IMR-90 (cell line): ENCODE measurements around the gene ZNF423. TPM values are rescaled to one million over a fixed set of nuclear protein-coding genes. Genes with fewer than 3 reads are reported as not detected.

ENCODE experiments used
- ATAC-seq: fragments of 200-7000 bp; cut with Tn5 transposase; 2 replicates; pipeline ENCODE4 v1.9.1; 2020; ENCODE audit warnings: low read depth, mild to moderate bottlenecking, moderate library complexity
- BruUV-seq: library from RNA; stranded (reverse); fragments of 400-500 nt; replicated peaks from 2 replicates; lab custom pipeline; 2021; lab: Mats Ljungman, UMichigan
- CTCF ChIA-PET: fragments of 300-600 bp; formaldehyde crosslinking; extraction: SDS; loops from one replicate; lab custom pipeline; 2021; ENCODE audit warnings: antibody characterized with exemption; lab: Yijun Ruan, JAX
- POLR2A ChIA-PET: fragments of 300-600 bp; sonication (Branson Sonifier 250); formaldehyde crosslinking; loops from one replicate; lab custom pipeline; 2022; ENCODE audit warnings: antibody characterized with exemption; ENCODE audit not compliant: unreplicated experiment; lab: Charles Lee
- DNase-seq: peaks from one replicate; pipeline ENCODE4 v3.0.0; 2013
- H2AFZ ChIP-seq: replicated peaks from 2 replicates; pipeline ENCODE3; 2013; ENCODE audit warnings: low read length, mild to moderate bottlenecking; ENCODE audit not compliant: poor library complexity
- H2AK5ac ChIP-seq: 2 replicates; pipeline ENCODE4 v1.6.1; 2013; ENCODE audit warnings: low read depth, low read length, inconsistent platforms
- H2AK9ac ChIP-seq: replicated peaks from 2 replicates; pipeline ENCODE3; 2013; ENCODE audit warnings: mild to moderate bottlenecking, low read depth, low read length, moderate library complexity; ENCODE audit not compliant: poor library complexity
- H2BK120ac ChIP-seq: 2 replicates; pipeline ENCODE4 v1.6.1; 2013; ENCODE audit warnings: low read depth, low read length, inconsistent platforms
- H2BK15ac ChIP-seq: 3 replicates; pipeline ENCODE4 v1.6.1; 2013; ENCODE audit warnings: low read depth, low read length, inconsistent platforms
- H2BK20ac ChIP-seq: 2 replicates; pipeline ENCODE4 v1.6.1; 2013; ENCODE audit warnings: low read depth, mild to moderate bottlenecking, inconsistent platforms, low read length, moderate library complexity
- H2BK5ac ChIP-seq: 2 replicates; pipeline ENCODE4 v1.6.1; 2013; ENCODE audit warnings: mild to moderate bottlenecking, low read depth, low read length, inconsistent platforms; ENCODE audit not compliant: poor library complexity, severe bottlenecking
- H3K14ac ChIP-seq: replicated peaks from 2 replicates; pipeline ENCODE4 v1.6.1; 2013; ENCODE audit warnings: low read depth, low read length, inconsistent platforms
- H3K18ac ChIP-seq: 2 replicates; pipeline ENCODE4 v1.6.1; 2013; ENCODE audit warnings: low read depth, low read length, control low read depth
- H3K23ac ChIP-seq: 2 replicates; pipeline ENCODE4 v1.6.1; 2013; ENCODE audit warnings: low read depth, low read length, inconsistent platforms
- H3K27ac ChIP-seq: 2 replicates; pipeline ENCODE4 v1.5.1; 2013; ENCODE audit warnings: mild to moderate bottlenecking, control low read depth, low read length; ENCODE audit not compliant: insufficient read depth
- H3K27me3 ChIP-seq: 2 replicates; pipeline ENCODE4 v1.6.1; 2013; ENCODE audit warnings: low read length; ENCODE audit not compliant: control insufficient read depth, insufficient read depth
- H3K36me3 ChIP-seq: 2 replicates; pipeline ENCODE4 v1.6.1; 2013; ENCODE audit warnings: low read length, mixed read lengths; ENCODE audit not compliant: control insufficient read depth, insufficient read depth
- H3K4ac ChIP-seq: 2 replicates; pipeline ENCODE4 v1.6.1; 2013; ENCODE audit warnings: low read depth, low read length, inconsistent platforms
- H3K4me1 ChIP-seq: 2 replicates; pipeline ENCODE4 v1.6.1; 2013; ENCODE audit warnings: low read length, mixed read lengths; ENCODE audit not compliant: control insufficient read depth, insufficient read depth
- H3K4me2 ChIP-seq: 2 replicates; pipeline ENCODE4 v1.6.1; 2013; ENCODE audit warnings: low read depth, mild to moderate bottlenecking, control low read depth, low read length, moderate library complexity
- H3K4me3 ChIP-seq: 2 replicates; pipeline ENCODE4 v1.5.1; 2013; ENCODE audit warnings: low read depth, mild to moderate bottlenecking, control low read depth, low read length, moderate library complexity; ENCODE audit not compliant: insufficient read depth
- H3K56ac ChIP-seq: 2 replicates; pipeline ENCODE4 v1.6.1; 2013; ENCODE audit warnings: low read length, inconsistent platforms; ENCODE audit not compliant: insufficient read depth; ENCODE audit errors: extremely low read depth
- H3K79me1 ChIP-seq, 2 experiments: 2 replicates each; pipeline ENCODE4 v1.6.1; 2013; ENCODE audit warnings: low read length in 2 of 2, inconsistent platforms in 1 of 2, low read depth in 1 of 2
- H3K9ac ChIP-seq: 2 replicates; pipeline ENCODE4 v1.6.1; 2013; ENCODE audit warnings: low read depth, low read length, control low read depth
- H3K9me1 ChIP-seq: 2 replicates; pipeline ENCODE4 v1.6.1; 2013; ENCODE audit warnings: low read length, inconsistent platforms; ENCODE audit not compliant: insufficient read depth
- H3K9me3 ChIP-seq: 2 replicates; pipeline ENCODE4 v1.6.1; 2013; ENCODE audit warnings: low read length; ENCODE audit not compliant: control insufficient read depth, insufficient read depth
- H4K20me1 ChIP-seq: 2 replicates; pipeline ENCODE4 v1.6.1; 2013; ENCODE audit warnings: low read length, inconsistent platforms; ENCODE audit not compliant: insufficient read depth
- H4K5ac ChIP-seq: 2 replicates; pipeline ENCODE4 v1.6.1; 2013; ENCODE audit warnings: mild to moderate bottlenecking, low read depth, low read length, control low read depth
- H4K8ac ChIP-seq, 2 experiments: 2 replicates each; pipeline ENCODE4 v1.6.1; 2013; ENCODE audit warnings: low read depth in 2 of 2, low read length in 2 of 2, control low read depth in 1 of 2, inconsistent platforms in 1 of 2
- H4K91ac ChIP-seq: 2 replicates; pipeline ENCODE4 v1.6.1; 2013; ENCODE audit warnings: low read depth, low read length, inconsistent platforms; ENCODE audit not compliant: insufficient read depth
- BHLHE40 ChIP-seq: fragments of 150-350 bp; IDR thresholded peaks from 2 replicates; pipeline ENCODE4 v1.6.1; 2016; ENCODE audit warnings: mild to moderate bottlenecking, low read depth, low read length
- CEBPB ChIP-seq: IDR thresholded peaks from 2 replicates; pipeline ENCODE4 v1.6.1; 2012; ENCODE audit warnings: low read depth, low read length, improper control_type of control experiment
- CHD1 ChIP-seq: IDR thresholded peaks from 2 replicates; pipeline ENCODE4 v1.6.1; 2012; ENCODE audit warnings: low read depth, low read length, improper control_type of control experiment
- MAFK ChIP-seq: IDR thresholded peaks from 2 replicates; pipeline ENCODE4 v1.6.1; 2012; ENCODE audit warnings: low read depth, low read length, improper control_type of control experiment
- MAZ ChIP-seq: IDR thresholded peaks from 2 replicates; pipeline ENCODE4 v1.6.1; 2012; ENCODE audit warnings: low read depth, mild to moderate bottlenecking, low read length, improper control_type of control experiment, moderate library complexity, borderline replicate concordance
- MXI1 ChIP-seq: IDR thresholded peaks from 2 replicates; pipeline ENCODE4 v1.6.1; 2012; ENCODE audit warnings: low read depth, mild to moderate bottlenecking, low read length, moderate library complexity, borderline replicate concordance
- NFE2L2 ChIP-seq: fragments of 150-350 bp; IDR thresholded peaks from 2 replicates; pipeline ENCODE4 v1.6.1; 2016; ENCODE audit warnings: low read depth, mild to moderate bottlenecking, low read length
- POLR2A ChIP-seq: IDR thresholded peaks from 2 replicates; pipeline ENCODE4 v1.6.1; 2012; ENCODE audit warnings: mild to moderate bottlenecking, low read depth, low read length
- RAD21 ChIP-seq: IDR thresholded peaks from 2 replicates; pipeline ENCODE4 v1.6.1; 2012; ENCODE audit warnings: low read length, improper control_type of control experiment
- RFX5 ChIP-seq: IDR thresholded peaks from 2 replicates; pipeline ENCODE4 v1.8.0; 2012; ENCODE audit warnings: low read depth, mild to moderate bottlenecking, low read length, moderate library complexity
- SMC3 ChIP-seq: fragments of 150-350 bp; IDR thresholded peaks from 2 replicates; pipeline ENCODE4 v1.6.1; 2016; ENCODE audit warnings: low read depth, mild to moderate bottlenecking, antibody characterized with exemption, low read length, moderate library complexity
- WGBS, 2 experiments: methylation state at CpG; one replicate each; pipeline versions ENCODE4 v1.1.5 to v1.1.7; 2013; ENCODE audit warnings: missing lambda C conversion rate in 2 of 2; ENCODE audit not compliant: insufficient read length in 1 of 2; ENCODE audit errors: extremely low coverage in 2 of 2; 5-methylcytosine and 5-hydroxymethylcytosine counted together
- dilution Hi-C: fragments of 300-500 bp; cut with HindIII; formaldehyde crosslinking; loops from one replicate; pipeline ENCODE4 v1.14.3; 2018; ENCODE audit warnings: low sequenced_read_pairs; ENCODE audit not compliant: unreplicated experiment
- in situ Hi-C: fragments of 300-500 bp; cut with MboI; formaldehyde crosslinking; loops from 3 replicates; pipeline ENCODE4 v1.14.3; 2019; ENCODE audit warnings: low sequenced_read_pairs, inconsistent platforms, mixed read lengths
- intact Hi-C: fragments of 100-400 bp; cut with micrococcal nuclease; formaldehyde crosslinking; loops from 2 replicates; pipeline ENCODE4 v1.10.0; 2022
- polyA plus RNA-seq, 3 experiments: library from polyadenylated mRNA; depleted of rRNA; stranded (reverse); fragments of >200 nt; gene quantifications; 2 replicates each; pipeline ENCODE4 v1.2.3, GENCODE V29; 2012; ENCODE audit warnings: low replicate concordance in 1 of 3
- total RNA-seq: library from RNA; depleted of rRNA; stranded (reverse); fragments of >200 nt; gene quantifications from 2 replicates; pipeline ENCODE4 v1.2.3, GENCODE V29; 2012
- TF ChIP-seq, protein P1 (sequence below): conservative IDR thresholded peaks from 2 replicates; pipeline ENCODE4 v1.5.1; 2012; ENCODE audit warnings: mild to moderate bottlenecking, low read depth, low read length, improper control_type of control experiment
- TF ChIP-seq, protein P2 (sequence below): fragments of 150-350 bp; IDR thresholded peaks from 2 replicates; pipeline ENCODE4 v1.6.1; 2017; ENCODE audit warnings: mild to moderate bottlenecking, antibody characterized with exemption, low read length, low read depth

The ZNF423 gene
- total and polyA plus RNA-seq, 2 of the 4 experiments (the other 2 are of a cell fraction): under 0.01 to 0.10 TPM

GRCh38 chr16:49478107-49478506 lies 377.8 kb downstream of the ZNF423 start:
- Histone ChIP-seq H3K36me3 (no peaks in the 10 kb centered on the region), H3K4me1 (no peaks in the 10 kb centered on the region), H2BK120ac (no peak overlapping the region), H3K4me2 (no peak overlapping the region), H3K27ac (no peak overlapping the region), H4K8ac (no peak overlapping the region), H4K91ac (no peak overlapping the region), H4K5ac (no peak overlapping the region), H2AK5ac (no peak overlapping the region), H2AFZ (no peak overlapping the region), H2BK15ac (no peak overlapping the region), H3K4ac (no peak overlapping the region), H3K14ac (no peak overlapping the region), H2BK20ac (no peak overlapping the region), H3K27me3 (no peaks in the 10 kb centered on the region), H3K79me1 (no peaks in the 10 kb centered on the region), H3K9me3 (no peaks in the 10 kb centered on the region), H2AK9ac (no peak overlapping the region), H2BK5ac (no peak overlapping the region), H3K23ac (no peak overlapping the region), H3K56ac (no peak overlapping the region), H3K18ac (no peak overlapping the region), H4K20me1 (no peaks in the 10 kb centered on the region), H3K4me3 (no peak overlapping the region), H3K9ac (no peak overlapping the region), H3K9me1 (peaks cover 4% of the 10 kb centered on the region; the same call in 1 of the 2 replicates)
- ChIA-PET CTCF (no interaction called here), POLR2A (no interaction called here)
- no CpG with 5 or more reads among the region's 3 CpGs for WGBS, 2 experiments
- intact Hi-C loops (no loop called here), in situ Hi-C loops (no loop called here), dilution Hi-C loops (no loop called here)
- no peak for DNase-seq
- ATAC-seq: no peak
- no peak for TF ChIP-seq MXI1
- TF ChIP-seq, protein P1, sequence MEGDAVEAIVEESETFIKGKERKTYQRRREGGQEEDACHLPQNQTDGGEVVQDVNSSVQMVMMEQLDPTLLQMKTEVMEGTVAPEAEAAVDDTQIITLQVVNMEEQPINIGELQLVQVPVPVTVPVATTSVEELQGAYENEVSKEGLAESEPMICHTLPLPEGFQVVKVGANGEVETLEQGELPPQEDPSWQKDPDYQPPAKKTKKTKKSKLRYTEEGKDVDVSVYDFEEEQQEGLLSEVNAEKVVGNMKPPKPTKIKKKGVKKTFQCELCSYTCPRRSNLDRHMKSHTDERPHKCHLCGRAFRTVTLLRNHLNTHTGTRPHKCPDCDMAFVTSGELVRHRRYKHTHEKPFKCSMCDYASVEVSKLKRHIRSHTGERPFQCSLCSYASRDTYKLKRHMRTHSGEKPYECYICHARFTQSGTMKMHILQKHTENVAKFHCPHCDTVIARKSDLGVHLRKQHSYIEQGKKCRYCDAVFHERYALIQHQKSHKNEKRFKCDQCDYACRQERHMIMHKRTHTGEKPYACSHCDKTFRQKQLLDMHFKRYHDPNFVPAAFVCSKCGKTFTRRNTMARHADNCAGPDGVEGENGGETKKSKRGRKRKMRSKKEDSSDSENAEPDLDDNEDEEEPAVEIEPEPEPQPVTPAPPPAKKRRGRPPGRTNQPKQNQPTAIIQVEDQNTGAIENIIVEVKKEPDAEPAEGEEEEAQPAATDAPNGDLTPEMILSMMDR: no peak
- no peak for TF ChIP-seq MAZ
- no peak for TF ChIP-seq RAD21
- TF ChIP-seq, protein P2, sequence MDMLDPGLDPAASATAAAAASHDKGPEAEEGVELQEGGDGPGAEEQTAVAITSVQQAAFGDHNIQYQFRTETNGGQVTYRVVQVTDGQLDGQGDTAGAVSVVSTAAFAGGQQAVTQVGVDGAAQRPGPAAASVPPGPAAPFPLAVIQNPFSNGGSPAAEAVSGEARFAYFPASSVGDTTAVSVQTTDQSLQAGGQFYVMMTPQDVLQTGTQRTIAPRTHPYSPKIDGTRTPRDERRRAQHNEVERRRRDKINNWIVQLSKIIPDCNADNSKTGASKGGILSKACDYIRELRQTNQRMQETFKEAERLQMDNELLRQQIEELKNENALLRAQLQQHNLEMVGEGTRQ: no peak
- no peak for TF ChIP-seq SMC3
- no peak for TF ChIP-seq RFX5
- TF ChIP-seq BHLHE40: no peak
- TF ChIP-seq NFE2L2: no peak
- TF ChIP-seq POLR2A: no peak
- TF ChIP-seq CEBPB: no peak
- no peak for TF ChIP-seq CHD1
- no peak for TF ChIP-seq MAFK
- no TSS peak for BruUV-seq
